Endothelial cell of umbilical vein (primary cell): Measurements from ENCODE around the gene C4A.
"Not testable (repeated sequence)": the region's sequence is repeated elsewhere in the genome, so short reads cannot be mapped to it uniquely, and the experiment has no call there.

Source experiments
- EZH2 ChIP-seq: IDR thresholded peaks from 2 replicates; pipeline ENCODE4 v1.6.1; 2012; ENCODE audit warnings: borderline replicate concordance, low read depth, mild to moderate bottlenecking, moderate library complexity, low read length, inconsistent platforms; ENCODE audit not compliant: severe bottlenecking
- GATA2 ChIP-seq: IDR thresholded peaks from 2 replicates; pipeline ENCODE4 v1.7.0; 2011; ENCODE audit warnings: low read depth, mild to moderate bottlenecking, moderate library complexity, mixed read lengths, low read length; ENCODE audit not compliant: insufficient read length, insufficient read depth
- JUN ChIP-seq: IDR thresholded peaks from 2 replicates; pipeline ENCODE4 v1.6.1; 2011; ENCODE audit warnings: borderline replicate concordance, low read depth; ENCODE audit not compliant: insufficient read length, insufficient read depth
- POLR2A ChIP-seq: IDR thresholded peaks from 2 replicates; pipeline ENCODE4 v1.6.1; 2012; ENCODE audit warnings: low read depth, mild to moderate bottlenecking, control low read depth, low read length
- POLR2AphosphoS5 ChIP-seq: IDR thresholded peaks from 2 replicates; pipeline ENCODE4 v1.6.1; 2012; ENCODE audit warnings: low read depth, mild to moderate bottlenecking, control low read depth, low read length, moderate library complexity; ENCODE audit not compliant: insufficient read depth
- TF ChIP-seq, protein P1 (sequence below), 2 donors: IDR thresholded peaks; 1 replicate in 1 of 2; 2 replicates in 1 of 2; pipeline ENCODE4 v1.5.1; 2011; ENCODE audit warnings: low read length in 2 of 2, mild to moderate bottlenecking in 2 of 2, moderate library complexity in 2 of 2, control low read depth in 1 of 2, inconsistent platforms in 1 of 2, low read depth in 1 of 2; ENCODE audit not compliant: insufficient read depth in 1 of 2; ENCODE audit errors: extremely low read depth in 1 of 2
- TF ChIP-seq, protein P2 (sequence below): IDR thresholded peaks from 2 replicates; pipeline ENCODE4 v1.6.1; 2011; ENCODE audit not compliant: insufficient read depth, insufficient read length

DNA sequence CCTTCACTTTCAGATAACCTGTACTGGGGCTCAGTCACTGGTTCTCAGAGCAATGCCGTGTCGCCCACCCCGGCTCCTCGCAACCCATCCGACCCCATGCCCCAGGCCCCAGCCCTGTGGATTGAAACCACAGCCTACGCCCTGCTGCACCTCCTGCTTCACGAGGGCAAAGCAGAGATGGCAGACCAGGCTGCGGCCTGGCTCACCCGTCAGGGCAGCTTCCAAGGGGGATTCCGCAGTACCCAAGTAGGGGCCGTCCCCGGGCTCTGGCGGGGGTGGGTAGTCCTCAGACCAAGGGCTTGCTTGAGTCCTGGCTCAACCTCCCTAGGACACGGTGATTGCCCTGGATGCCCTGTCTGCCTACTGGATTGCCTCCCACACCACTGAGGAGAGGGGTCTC, 47.7 kb downstream of the C4A start:
- TF ChIP-seq, protein P1, sequence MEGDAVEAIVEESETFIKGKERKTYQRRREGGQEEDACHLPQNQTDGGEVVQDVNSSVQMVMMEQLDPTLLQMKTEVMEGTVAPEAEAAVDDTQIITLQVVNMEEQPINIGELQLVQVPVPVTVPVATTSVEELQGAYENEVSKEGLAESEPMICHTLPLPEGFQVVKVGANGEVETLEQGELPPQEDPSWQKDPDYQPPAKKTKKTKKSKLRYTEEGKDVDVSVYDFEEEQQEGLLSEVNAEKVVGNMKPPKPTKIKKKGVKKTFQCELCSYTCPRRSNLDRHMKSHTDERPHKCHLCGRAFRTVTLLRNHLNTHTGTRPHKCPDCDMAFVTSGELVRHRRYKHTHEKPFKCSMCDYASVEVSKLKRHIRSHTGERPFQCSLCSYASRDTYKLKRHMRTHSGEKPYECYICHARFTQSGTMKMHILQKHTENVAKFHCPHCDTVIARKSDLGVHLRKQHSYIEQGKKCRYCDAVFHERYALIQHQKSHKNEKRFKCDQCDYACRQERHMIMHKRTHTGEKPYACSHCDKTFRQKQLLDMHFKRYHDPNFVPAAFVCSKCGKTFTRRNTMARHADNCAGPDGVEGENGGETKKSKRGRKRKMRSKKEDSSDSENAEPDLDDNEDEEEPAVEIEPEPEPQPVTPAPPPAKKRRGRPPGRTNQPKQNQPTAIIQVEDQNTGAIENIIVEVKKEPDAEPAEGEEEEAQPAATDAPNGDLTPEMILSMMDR (IDR thresholded peaks at IDR 0.05; ENCODE audit: extremely low read depth in 1 of 2, insufficient read depth in 1 of 2, low read depth in 1 of 2, low read length in 2 of 2): not testable (repeated sequence)
- TF ChIP-seq, protein P2, sequence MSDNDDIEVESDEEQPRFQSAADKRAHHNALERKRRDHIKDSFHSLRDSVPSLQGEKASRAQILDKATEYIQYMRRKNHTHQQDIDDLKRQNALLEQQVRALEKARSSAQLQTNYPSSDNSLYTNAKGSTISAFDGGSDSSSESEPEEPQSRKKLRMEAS: not testable (repeated sequence)
- not testable (repeated sequence) for TF ChIP-seq EZH2, POLR2A, JUN, POLR2AphosphoS5, GATA2
